Epithelial cell of proximal tubule (primary cell): ENCODE results near the gene AMOTL1. TPM values are rescaled to one million over a fixed set of nuclear protein-coding genes. Genes with fewer than 3 reads are reported as not detected.

ENCODE experiments used
- DNase-seq: peaks from one replicate; pipeline ENCODE4 v3.0.0-alpha.2; 2011; ENCODE audit warnings: low read depth
- H3K4me3 ChIP-seq: 2 replicates; pipeline ENCODE4 v1.5.1; 2011; ENCODE audit warnings: low read depth, mild to moderate bottlenecking, low read length
- total RNA-seq: library from RNA; depleted of rRNA; stranded (reverse); fragments of >200 nt; gene quantifications from 2 replicates; pipeline ENCODE4 v1.2.3, GENCODE V29; 2015
- TF ChIP-seq, protein P1 (sequence below): conservative IDR thresholded peaks from 2 replicates; pipeline ENCODE4 v1.5.1; 2012; ENCODE audit warnings: low read depth, mild to moderate bottlenecking, low read length

AMOTL1 gene
- total RNA-seq, 1 donor from 2014 or later, result 31.8 TPM

DNA sequence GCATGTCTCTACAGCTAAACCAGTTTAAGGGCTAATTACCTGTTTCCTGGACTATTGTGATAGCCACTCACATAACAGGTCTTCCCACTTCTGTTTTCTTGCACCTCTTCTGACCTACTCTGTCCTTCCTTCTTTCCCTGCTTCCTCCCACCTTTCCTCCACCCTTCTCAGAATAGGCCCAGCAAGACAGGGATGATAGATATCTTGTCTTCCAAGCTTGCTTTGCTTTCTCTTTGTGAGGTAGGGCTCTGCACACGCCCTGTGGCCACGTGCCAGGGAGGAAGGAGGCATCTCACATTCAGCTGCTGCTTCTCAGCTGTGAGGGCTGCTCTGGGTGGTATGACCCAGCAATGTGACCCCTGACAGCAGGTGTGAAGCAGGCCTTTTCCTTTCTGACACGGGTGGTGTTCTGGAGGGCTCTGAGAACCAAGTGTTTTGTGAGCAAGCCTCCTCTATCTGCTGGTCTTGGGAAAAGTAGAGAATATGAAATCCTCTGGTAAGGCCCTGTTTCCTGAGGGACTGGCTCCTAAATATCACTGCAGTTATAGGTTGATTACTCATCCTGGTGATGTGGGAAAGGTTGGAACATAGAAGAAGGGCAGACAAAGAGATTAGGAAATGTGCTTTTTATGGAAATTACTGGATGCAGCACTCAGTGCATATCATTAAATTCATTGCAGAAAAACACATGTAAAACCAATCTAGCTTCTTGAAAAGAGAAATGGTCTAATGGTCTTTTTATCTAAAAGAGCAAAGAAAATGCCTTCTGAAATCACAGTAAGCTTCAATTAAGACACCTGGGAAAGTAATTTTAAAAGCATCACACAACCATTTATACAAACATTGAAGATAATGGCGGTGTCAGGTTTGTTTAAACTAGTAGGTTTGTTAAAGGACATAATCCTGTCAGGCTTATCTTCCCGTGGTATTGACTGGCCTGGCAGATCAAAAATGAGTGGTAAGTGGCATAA, 8.5 kb downstream of the AMOTL1 start:
- H3K4me3 ChIP-seq, result no peak overlapping the region
- DNase-seq, result no peak
- TF ChIP-seq, protein P1, sequence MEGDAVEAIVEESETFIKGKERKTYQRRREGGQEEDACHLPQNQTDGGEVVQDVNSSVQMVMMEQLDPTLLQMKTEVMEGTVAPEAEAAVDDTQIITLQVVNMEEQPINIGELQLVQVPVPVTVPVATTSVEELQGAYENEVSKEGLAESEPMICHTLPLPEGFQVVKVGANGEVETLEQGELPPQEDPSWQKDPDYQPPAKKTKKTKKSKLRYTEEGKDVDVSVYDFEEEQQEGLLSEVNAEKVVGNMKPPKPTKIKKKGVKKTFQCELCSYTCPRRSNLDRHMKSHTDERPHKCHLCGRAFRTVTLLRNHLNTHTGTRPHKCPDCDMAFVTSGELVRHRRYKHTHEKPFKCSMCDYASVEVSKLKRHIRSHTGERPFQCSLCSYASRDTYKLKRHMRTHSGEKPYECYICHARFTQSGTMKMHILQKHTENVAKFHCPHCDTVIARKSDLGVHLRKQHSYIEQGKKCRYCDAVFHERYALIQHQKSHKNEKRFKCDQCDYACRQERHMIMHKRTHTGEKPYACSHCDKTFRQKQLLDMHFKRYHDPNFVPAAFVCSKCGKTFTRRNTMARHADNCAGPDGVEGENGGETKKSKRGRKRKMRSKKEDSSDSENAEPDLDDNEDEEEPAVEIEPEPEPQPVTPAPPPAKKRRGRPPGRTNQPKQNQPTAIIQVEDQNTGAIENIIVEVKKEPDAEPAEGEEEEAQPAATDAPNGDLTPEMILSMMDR, result no peak

DNA sequence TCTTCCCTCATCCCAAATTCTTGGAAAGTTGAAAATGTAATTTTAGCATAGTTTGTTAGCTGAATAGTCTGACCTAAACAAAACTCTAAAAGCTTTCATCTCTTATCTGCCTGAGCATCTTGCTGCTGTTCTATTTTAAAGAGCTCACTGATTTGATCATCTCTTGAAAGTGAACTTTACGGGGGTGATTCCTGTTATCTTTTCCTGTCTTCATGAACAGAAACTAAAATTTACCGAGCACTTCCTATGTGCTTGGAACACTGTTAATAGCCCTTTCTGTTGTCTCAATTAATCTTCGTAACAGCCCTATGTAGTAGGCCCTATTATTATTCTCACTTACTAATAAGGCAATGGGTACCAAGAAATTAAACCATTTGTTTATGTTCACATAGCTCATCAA, 12.3 kb downstream of the AMOTL1 start:
- TF ChIP-seq, protein P1, result no peak
- no peak for DNase-seq
- H3K4me3 ChIP-seq, result no peak overlapping the region

DNA sequence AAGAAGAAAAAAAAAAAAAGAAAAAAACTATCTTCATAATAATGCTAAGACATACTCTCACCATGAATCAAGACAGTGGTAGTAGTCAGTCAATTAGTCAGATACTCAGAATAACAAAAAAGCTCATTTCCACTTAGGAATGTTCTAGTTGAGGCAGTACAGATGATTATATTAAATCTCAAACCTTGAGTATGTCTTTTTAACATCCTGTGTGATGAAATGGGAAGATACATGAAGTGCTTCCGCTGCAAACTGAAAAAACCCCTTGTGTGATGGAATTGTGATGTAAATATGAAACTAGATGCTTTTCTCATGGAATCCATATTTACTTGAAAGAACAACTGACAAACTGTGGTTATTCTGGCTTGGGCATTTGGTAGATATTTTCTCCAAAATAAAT, 13.7 kb downstream of the AMOTL1 start:
- TF ChIP-seq, protein P1, result no peak
- no peak overlapping the region for H3K4me3 ChIP-seq
- no peak for DNase-seq

GRCh38 chr11:94782446-94782845, 14.3 kb downstream of the AMOTL1 start:
- no peak overlapping the region for H3K4me3 ChIP-seq
- no peak for DNase-seq
- TF ChIP-seq, protein P1, result no peak

DNA sequence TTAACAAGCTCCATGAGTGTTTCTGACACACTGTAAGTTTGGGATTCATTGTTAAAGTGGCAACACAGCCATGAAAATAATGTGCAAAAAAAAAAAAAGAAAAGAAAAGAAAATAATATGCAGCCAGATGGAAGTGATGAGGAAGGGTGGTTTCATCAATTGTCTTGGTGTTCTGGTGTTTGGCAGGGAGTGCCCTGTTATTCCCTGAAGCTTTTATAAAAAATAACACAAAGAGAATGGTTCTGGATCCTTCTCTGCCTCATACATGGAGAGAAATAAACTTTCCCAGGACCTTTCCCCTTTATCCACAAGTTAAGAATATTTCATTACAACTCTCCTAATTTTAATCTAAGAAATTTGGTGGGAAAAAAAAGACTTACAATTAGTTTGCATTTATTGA, 16.7 kb downstream of the AMOTL1 start:
- no peak overlapping the region for H3K4me3 ChIP-seq
- TF ChIP-seq, protein P1, result no peak
- DNase-seq, result no peak

DNA sequence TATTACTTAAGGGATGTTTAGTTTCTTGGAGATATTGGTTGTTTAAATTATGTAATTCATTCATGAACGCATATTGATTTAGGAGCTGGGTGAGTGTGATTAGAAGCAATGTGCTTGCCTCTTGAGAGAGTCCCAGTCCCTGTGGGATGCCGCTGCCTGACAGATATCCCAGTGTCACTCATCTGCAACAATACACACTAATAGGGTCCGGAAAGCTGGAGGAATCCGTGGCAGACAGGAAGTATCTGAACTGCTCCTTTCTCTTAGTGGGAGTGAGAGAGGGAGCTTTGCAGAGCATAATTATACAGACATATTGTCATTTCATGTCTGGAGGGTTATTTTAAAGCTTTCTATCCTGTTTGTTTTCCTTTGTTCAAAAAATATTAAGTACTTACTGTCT, 17.4 kb downstream of the AMOTL1 start:
- no peak for DNase-seq
- TF ChIP-seq, protein P1, result no peak
- H3K4me3 ChIP-seq, result no peak overlapping the region
